22Rv1 (cell line): ENCODE results near the gene SLC6A11.

Source experiments
- CTCF ChIP-seq: fragments of 450-650 bp; IDR thresholded peaks from 2 replicates; pipeline ENCODE4 v1.5.1; 2017; ENCODE audit warnings: mild to moderate bottlenecking
- ZFX ChIP-seq: fragments of 450-650 bp; IDR thresholded peaks from 2 replicates; pipeline ENCODE4 v1.6.1; 2017; ENCODE audit warnings: antibody characterized with exemption, borderline replicate concordance

GRCh38 chr3:10978956-10979355 is 162.9 kb downstream of the SLC6A11 start:
- TF ChIP-seq CTCF (no peak), ZFX (no peak)
